Measurements from ENCODE around the gene MACROD1. TPM values are rescaled to one million over a fixed set of nuclear protein-coding genes. Genes with fewer than 3 reads are reported as not detected.

MACROD1 gene
- total RNA-seq, 6 experiments from 2014 or later: 11.8 to 17.0 (median 13.1) TPM

- H3K27me3 Mint-ChIP-seq (ENCODE audit: insufficient read depth): peaks cover 5% of the 10 kb centered on the region; the same call in 1 of the 2 replicates
- H3K4me1 Mint-ChIP-seq (ENCODE audit: low read depth): no peaks in the 10 kb centered on the region
- no peak overlapping the region for H3K4me3 Mint-ChIP-seq
- no peak for TF ChIP-seq CTCF (IDR thresholded peaks at IDR 0.05)
- no peaks in the 10 kb centered on the region for H3K36me3 Mint-ChIP-seq (ENCODE audit: low read depth)
- no peaks in the 10 kb centered on the region for H3K9me3 Mint-ChIP-seq
- H3K27ac Mint-ChIP-seq: no peak overlapping the region
- no peak for DNase-seq
Measured at GRCh38 chr11:64014356-64014755, 151.6 kb downstream of the MACROD1 start.

GRCh38 chr11:64013141-64013896 is 152.6 kb downstream of the MACROD1 start:
- TF ChIP-seq CTCF (IDR thresholded peaks at IDR 0.05): no peak
- Mint-ChIP-seq H3K4me3 (no peak overlapping the region), H3K9me3 (no peaks in the 10 kb centered on the region), H3K27ac (no peak overlapping the region), H3K27me3 (ENCODE audit: insufficient read depth) (peaks cover 5% of the 10 kb centered on the region; the same call in 1 of the 2 replicates), H3K4me1 (ENCODE audit: low read depth) (no peaks in the 10 kb centered on the region), H3K36me3 (ENCODE audit: low read depth) (no peaks in the 10 kb centered on the region)
- no peak for DNase-seq

- peaks cover 7% of the 10 kb centered on the region for H3K27me3 Mint-ChIP-seq (ENCODE audit: insufficient read depth)
- H3K9me3 Mint-ChIP-seq: no peaks in the 10 kb centered on the region
- no peak overlapping the region for H3K4me3 Mint-ChIP-seq
- no peak for TF ChIP-seq CTCF (IDR thresholded peaks at IDR 0.05)
- DNase-seq: no peak
- no peak overlapping the region for H3K27ac Mint-ChIP-seq
- H3K4me1 Mint-ChIP-seq (ENCODE audit: low read depth): peaks cover 19% of the 10 kb centered on the region
- H3K36me3 Mint-ChIP-seq (ENCODE audit: low read depth): no peaks in the 10 kb centered on the region
Measured at GRCh38 chr11:64011371-64011770, 154.5 kb downstream of the MACROD1 start.

- Mint-ChIP-seq H3K9me3 (no peaks in the 10 kb centered on the region), H3K4me3 (no peak overlapping the region), H3K27ac (no peak overlapping the region), H3K36me3 (ENCODE audit: low read depth) (no peaks in the 10 kb centered on the region), H3K4me1 (ENCODE audit: low read depth) (peaks cover 23% of the 10 kb centered on the region), H3K27me3 (ENCODE audit: insufficient read depth) (peaks cover 7% of the 10 kb centered on the region)
- DNase-seq: no peak
- TF ChIP-seq CTCF (IDR thresholded peaks at IDR 0.05): no peak
Measured at GRCh38 chr11:64010783-64011182, 155.1 kb downstream of the MACROD1 start.

GRCh38 chr11:64009710-64010109 is 156.2 kb downstream of the MACROD1 start:
- no peak for DNase-seq
- Mint-ChIP-seq H3K9me3 (no peaks in the 10 kb centered on the region), H3K4me3 (no peak overlapping the region), H3K27me3 (ENCODE audit: insufficient read depth) (peaks cover 5% of the 10 kb centered on the region), H3K36me3 (ENCODE audit: low read depth) (no peaks in the 10 kb centered on the region), H3K4me1 (ENCODE audit: low read depth) (peaks cover 23% of the 10 kb centered on the region), H3K27ac (no peak overlapping the region)
- TF ChIP-seq CTCF (IDR thresholded peaks at IDR 0.05): no peak
